Panc1 (cell line): Measurements from ENCODE around the gene RABEP1. TPM values are rescaled to one million over a fixed set of nuclear protein-coding genes. Genes with fewer than 3 reads are reported as not detected.

Source experiments
- ATAC-seq: fragments of 200-7000 bp; cut with Tn5 transposase; 2 replicates; pipeline ENCODE4 v1.9.1; 2020; ENCODE audit warnings: mild to moderate bottlenecking, moderate library complexity
- BruUV-seq: library from RNA; stranded (reverse); fragments of 400-500 nt; replicated peaks from 2 replicates; lab custom pipeline; 2021; lab: Mats Ljungman, UMichigan
- CTCF ChIA-PET: fragments of 300-600 bp; sonication (Branson Sonifier 250); formaldehyde crosslinking; loops from one replicate; lab custom pipeline; 2022; ENCODE audit warnings: antibody characterized with exemption; lab: Charles Lee
- POLR2A ChIA-PET: fragments of 300-600 bp; sonication (Branson Sonifier 250); formaldehyde crosslinking; loops from one replicate; lab custom pipeline; 2022; ENCODE audit warnings: antibody characterized with exemption; lab: Charles Lee
- DNase-seq: peaks from one replicate; pipeline ENCODE4 v3.0.0-alpha.2; 2010; ENCODE audit warnings: low read depth, low spot score
- H3K27ac ChIP-seq: 2 replicates; pipeline ENCODE4 v1.5.1; 2011; ENCODE audit warnings: mild to moderate bottlenecking, low read length, inconsistent platforms
- H3K27me3 ChIP-seq: fragments of 200-500 bp; sonication (Bioruptor generic); 2 replicates; pipeline ENCODE4 v1.6.0; 2014; ENCODE audit warnings: low read length, inconsistent platforms; ENCODE audit not compliant: control insufficient read depth, insufficient read depth
- H3K36me3 ChIP-seq: fragments of 200-500 bp; sonication (Bioruptor generic); 2 replicates; pipeline ENCODE4 v1.5.1; 2014; ENCODE audit warnings: inconsistent platforms, mild to moderate bottlenecking, low read length, moderate library complexity; ENCODE audit not compliant: control insufficient read depth, insufficient read depth
- H3K4me1 ChIP-seq: 2 replicates; pipeline ENCODE4 v1.5.1; 2011; ENCODE audit warnings: inconsistent platforms, mild to moderate bottlenecking, low read length, moderate library complexity; ENCODE audit not compliant: control insufficient read depth, insufficient read depth
- H3K4me3 ChIP-seq, 2 experiments: 2 replicates each; pipeline ENCODE4 v1.5.1; 2011 to 2012; ENCODE audit warnings: low read depth in 2 of 2, low read length in 2 of 2, mild to moderate bottlenecking in 2 of 2, inconsistent platforms in 1 of 2, moderate library complexity in 1 of 2
- H3K9me3 ChIP-seq: fragments of 200-500 bp; sonication (Bioruptor generic); 2 replicates; pipeline ENCODE4 v1.5.1; 2014; ENCODE audit warnings: low read depth, mild to moderate bottlenecking, inconsistent platforms, low read length, moderate library complexity; ENCODE audit not compliant: control insufficient read depth, insufficient read depth
- CTCF ChIP-seq: fragments of 450-650 bp; IDR thresholded peaks from 2 replicates; pipeline ENCODE4 v1.5.1; 2017; ENCODE audit warnings: mild to moderate bottlenecking
- POLR2AphosphoS5 ChIP-seq: IDR thresholded peaks from 2 replicates; pipeline ENCODE4 v1.6.1; 2012; ENCODE audit warnings: mild to moderate bottlenecking, low read depth, low read length, moderate library complexity
- REST ChIP-seq, 2 experiments: IDR thresholded peaks; 2 replicates each; pipeline ENCODE4 v1.6.1; 2011 to 2012; ENCODE audit warnings: low read depth in 2 of 2, control low read depth in 1 of 2, low read length in 1 of 2, mild to moderate bottlenecking in 1 of 2, moderate library complexity in 1 of 2; ENCODE audit not compliant: insufficient read depth in 1 of 2
- SIN3A ChIP-seq: IDR thresholded peaks from 2 replicates; pipeline ENCODE4 v1.6.1; 2012; ENCODE audit warnings: low read depth, mild to moderate bottlenecking, low read length, moderate library complexity, borderline replicate concordance; ENCODE audit not compliant: insufficient read depth
- TCF7L2 ChIP-seq: IDR thresholded peaks from 2 replicates; pipeline ENCODE4 v1.6.1; 2011; ENCODE audit warnings: mild to moderate bottlenecking, low read depth, low read length, inconsistent platforms
- in situ Hi-C: cut with HindIII; loops from 2 replicates; pipeline ENCODE4 v1.10.0; 2016; ENCODE audit warnings: low sequenced_read_pairs, low pct_unique_long_range_greater_than_20kb
- intact Hi-C: fragments of 100-400 bp; cut with micrococcal nuclease; formaldehyde crosslinking; loops from one replicate; pipeline ENCODE4 v1.10.0; 2022; ENCODE audit not compliant: unreplicated experiment
- total RNA-seq: library from RNA; stranded (reverse); gene quantifications from one replicate; pipeline ENCODE4 v1.2.1, GENCODE V29; 2021; ENCODE audit not compliant: unreplicated experiment

Gene RABEP1
- total RNA-seq, 1 experiment from 2014 or later: 28.2 TPM

- TF ChIP-seq REST (IDR thresholded peaks at IDR 0.05; ENCODE audit: insufficient read depth in 1 of 2, low read depth in 2 of 2, low read length in 1 of 2): no peak
- TF ChIP-seq CTCF: no peak
- no peak for TF ChIP-seq TCF7L2
- no peak for TF ChIP-seq SIN3A
- no peak for TF ChIP-seq POLR2AphosphoS5
- ChIA-PET POLR2A (no interaction called here), CTCF (no interaction called here)
- ATAC-seq (peak; percentile 92), DNase-seq (peak; percentile 95)
- Histone ChIP-seq H3K4me3 (0 out of 4 replicates have a peak overlapping the region, but pooled peaks of 1 of the 2 experiments have one; percentile 23), H3K4me1 (peaks cover 30% of the 10 kb centered on the region), H3K27ac (peak overlapping the region; percentile 78), H3K27me3 (no peaks in the 10 kb centered on the region), H3K9me3 (no peaks in the 10 kb centered on the region), H3K36me3 (peaks cover 31% of the 10 kb centered on the region)
- in situ Hi-C loops: no loop called here
- intact Hi-C loops: no loop called here
- BruUV-seq: no TSS peak
Measured at GRCh38 chr17:5413682-5414081, 131.6 kb downstream of the RABEP1 start.

DNA sequence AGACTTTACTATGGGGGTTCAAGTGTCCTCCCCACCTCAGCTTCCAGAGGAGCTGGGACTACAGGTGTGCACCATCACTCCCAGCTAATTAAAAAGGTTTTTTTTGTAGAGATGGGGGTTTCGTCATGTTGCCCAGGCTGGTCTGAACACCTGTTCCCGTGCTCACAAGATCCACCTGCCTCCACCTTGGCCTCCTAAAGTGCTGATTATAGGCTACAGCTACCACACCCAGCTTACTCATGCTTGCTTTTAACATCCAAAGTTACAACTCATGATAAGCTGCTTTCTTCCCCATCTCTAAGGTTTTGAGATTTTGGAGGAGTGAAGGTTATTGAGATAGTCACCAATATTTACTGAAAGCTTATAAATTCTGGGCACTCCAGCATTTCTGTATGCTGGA, 134.8 kb downstream of the RABEP1 start:
- POLR2A ChIA-PET: no interaction called here
- no peaks in the 10 kb centered on the region for H3K9me3 ChIP-seq
- DNase-seq (no peak), ATAC-seq (no peak)
- in situ Hi-C loops: no loop called here
- H3K27ac ChIP-seq: no peak overlapping the region
- intact Hi-C loops: no loop called here
- no TSS peak for BruUV-seq
- no peaks in the 10 kb centered on the region for H3K27me3 ChIP-seq
- H3K4me3 ChIP-seq: peak overlapping the region in 1 of 2 experiments; percentile 14; a peak in 1 of 4 replicates
- peaks cover 35% of the 10 kb centered on the region for H3K4me1 ChIP-seq
- peaks cover 26% of the 10 kb centered on the region for H3K36me3 ChIP-seq
- CTCF ChIA-PET: interaction anchor here (0.6 kb wide), 1 partner anchor 26 kb away, joined by 7 read pairs; no protein-coding TSS in a partner anchor
- TF ChIP-seq POLR2AphosphoS5: no peak
- no peak for TF ChIP-seq TCF7L2
- no peak for TF ChIP-seq SIN3A
- TF ChIP-seq REST (IDR thresholded peaks at IDR 0.05; ENCODE audit: insufficient read depth in 1 of 2, low read depth in 2 of 2, low read length in 1 of 2): no peak
- no peak for TF ChIP-seq CTCF
